NB4 (cell line): ENCODE measurements around the gene ISY1.
A peak's percentile ranks its signal among the peaks of the same experiment; 100 is the strongest.
"Not testable (repeated sequence)": the region's sequence is repeated elsewhere in the genome, so short reads cannot be mapped to it uniquely, and the experiment has no call there.

ENCODE experiments used
- DNase-seq: peaks from one replicate; pipeline ENCODE4 v3.0.0; 2010; ENCODE audit warnings: low read depth
- H3K4me3 ChIP-seq: one replicate; pipeline ENCODE4 v1.5.1; 2011; ENCODE audit warnings: mild to moderate bottlenecking, low read depth, low read length, moderate library complexity
- MYC ChIP-seq: IDR thresholded peaks from 2 replicates; pipeline ENCODE4 v1.6.1; 2011; ENCODE audit warnings: low read depth, low read length
- POLR2A ChIP-seq: IDR thresholded peaks from 2 replicates; pipeline ENCODE4 v1.6.1; 2011; ENCODE audit warnings: mild to moderate bottlenecking; ENCODE audit not compliant: insufficient read length; ENCODE audit errors: extremely low read depth
- TF ChIP-seq, protein P1 (sequence below): IDR thresholded peaks from one replicate; pipeline ENCODE4 v1.5.1; 2012; ENCODE audit warnings: low read depth, low read length
- TF ChIP-seq, protein P2 (sequence below): IDR thresholded peaks from 2 replicates; pipeline ENCODE4 v1.6.1; 2011; ENCODE audit warnings: low read depth, low read length

ISY1 gene

GRCh38 chr3:129117134-129117533, 43.7 kb downstream of the ISY1 start:
- H3K4me3 ChIP-seq, result no peak overlapping the region
- no peak for DNase-seq
- TF ChIP-seq POLR2A, result no peak
- TF ChIP-seq MYC, result no peak
- TF ChIP-seq, protein P1, sequence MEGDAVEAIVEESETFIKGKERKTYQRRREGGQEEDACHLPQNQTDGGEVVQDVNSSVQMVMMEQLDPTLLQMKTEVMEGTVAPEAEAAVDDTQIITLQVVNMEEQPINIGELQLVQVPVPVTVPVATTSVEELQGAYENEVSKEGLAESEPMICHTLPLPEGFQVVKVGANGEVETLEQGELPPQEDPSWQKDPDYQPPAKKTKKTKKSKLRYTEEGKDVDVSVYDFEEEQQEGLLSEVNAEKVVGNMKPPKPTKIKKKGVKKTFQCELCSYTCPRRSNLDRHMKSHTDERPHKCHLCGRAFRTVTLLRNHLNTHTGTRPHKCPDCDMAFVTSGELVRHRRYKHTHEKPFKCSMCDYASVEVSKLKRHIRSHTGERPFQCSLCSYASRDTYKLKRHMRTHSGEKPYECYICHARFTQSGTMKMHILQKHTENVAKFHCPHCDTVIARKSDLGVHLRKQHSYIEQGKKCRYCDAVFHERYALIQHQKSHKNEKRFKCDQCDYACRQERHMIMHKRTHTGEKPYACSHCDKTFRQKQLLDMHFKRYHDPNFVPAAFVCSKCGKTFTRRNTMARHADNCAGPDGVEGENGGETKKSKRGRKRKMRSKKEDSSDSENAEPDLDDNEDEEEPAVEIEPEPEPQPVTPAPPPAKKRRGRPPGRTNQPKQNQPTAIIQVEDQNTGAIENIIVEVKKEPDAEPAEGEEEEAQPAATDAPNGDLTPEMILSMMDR, result no peak
- TF ChIP-seq, protein P2, sequence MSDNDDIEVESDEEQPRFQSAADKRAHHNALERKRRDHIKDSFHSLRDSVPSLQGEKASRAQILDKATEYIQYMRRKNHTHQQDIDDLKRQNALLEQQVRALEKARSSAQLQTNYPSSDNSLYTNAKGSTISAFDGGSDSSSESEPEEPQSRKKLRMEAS, result no peak

DNA sequence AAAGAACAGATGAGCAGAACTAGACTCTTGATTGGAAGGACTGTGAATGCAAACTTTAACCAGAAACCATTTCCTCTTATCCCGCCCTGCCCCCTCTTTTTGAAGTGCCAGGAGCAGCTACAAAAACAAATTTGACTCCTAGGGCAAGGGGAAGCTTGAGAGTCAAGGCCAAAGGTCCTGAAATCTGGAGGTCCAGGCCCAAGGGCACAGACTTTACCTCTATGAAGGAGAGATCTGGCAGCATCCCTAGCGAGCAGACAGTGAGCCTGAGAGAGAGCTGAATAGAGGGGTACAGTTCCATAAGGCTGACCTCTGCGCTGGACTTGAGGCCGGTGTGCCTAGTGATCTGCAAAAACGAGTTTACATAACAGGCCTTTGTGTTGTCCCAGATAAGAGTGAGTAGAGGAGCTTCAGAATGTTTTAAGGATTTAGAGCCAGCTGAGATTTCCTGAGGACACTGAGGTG, 44.3 kb downstream of the ISY1 start:
- TF ChIP-seq POLR2A (no peak), MYC (no peak)
- TF ChIP-seq, protein P1, result no peak
- TF ChIP-seq, protein P2, result no peak
- peak; percentile 24 for DNase-seq
- no peak overlapping the region for H3K4me3 ChIP-seq

DNA sequence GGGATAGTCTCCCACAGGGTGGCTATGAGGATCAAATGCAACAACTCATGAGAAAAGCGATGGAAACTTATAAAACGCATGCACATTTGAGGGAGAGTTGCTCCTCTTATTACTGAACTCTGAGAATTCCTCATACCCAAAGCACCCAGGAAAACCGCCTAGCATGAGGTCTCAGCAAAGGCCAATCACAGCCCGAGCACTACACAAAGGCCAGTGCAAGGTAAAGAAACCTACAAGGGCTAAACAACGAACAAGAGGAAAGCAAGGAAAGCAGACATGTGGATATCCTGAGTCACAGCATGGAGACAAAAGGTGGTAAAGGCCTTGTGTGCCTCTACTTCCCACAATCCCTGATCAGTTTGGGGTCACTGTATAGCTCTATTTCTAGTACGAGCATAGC, 46.4 kb downstream of the ISY1 start:
- no peak for DNase-seq
- H3K4me3 ChIP-seq, result no peak overlapping the region
- TF ChIP-seq MYC, result no peak
- TF ChIP-seq, protein P2, result no peak
- no peak for TF ChIP-seq POLR2A
- TF ChIP-seq, protein P1, result no peak

DNA sequence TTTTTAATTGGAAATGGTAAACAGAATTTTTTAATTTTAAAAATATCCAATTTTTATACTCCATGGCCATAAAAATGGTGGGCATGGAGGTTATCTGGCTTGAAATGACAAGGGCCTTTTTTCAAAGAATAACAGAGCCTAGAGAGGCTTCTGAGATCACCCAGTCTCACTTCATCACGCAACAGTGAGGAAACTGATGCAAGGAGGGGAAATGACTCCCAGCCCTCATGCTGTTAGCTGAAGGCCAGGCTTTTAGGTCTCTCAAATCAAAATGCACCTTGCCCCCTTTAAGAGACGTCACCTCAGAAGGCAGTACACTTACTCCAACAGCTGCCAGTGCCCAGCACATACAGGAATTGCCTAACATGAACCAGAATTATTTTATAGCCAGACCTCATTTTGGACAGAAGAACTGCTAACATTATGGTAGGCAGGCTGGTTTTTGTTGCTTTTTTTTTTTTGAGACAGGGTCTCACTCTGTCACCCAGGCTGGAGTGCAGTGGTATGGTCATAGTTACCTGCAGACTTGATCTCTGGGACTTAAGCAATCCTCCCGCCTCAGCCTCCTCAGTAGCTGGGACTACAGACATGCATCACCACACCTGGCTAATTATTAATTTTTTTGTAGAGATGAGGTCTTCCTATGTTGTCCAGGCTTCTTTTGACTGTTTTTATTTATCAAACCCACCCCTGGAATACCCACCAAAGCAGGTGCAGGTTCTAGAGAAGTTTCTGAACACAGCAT, 48.4 kb downstream of the ISY1 start:
- no peak overlapping the region for H3K4me3 ChIP-seq
- DNase-seq, result peak; percentile 89
- no peak for TF ChIP-seq POLR2A
- TF ChIP-seq, protein P2, result peak; percentile 69; the same call in 1 of the 2 replicates
- TF ChIP-seq, protein P1, result no peak
- peak; percentile 89 for TF ChIP-seq MYC

GRCh38 chr3:129111076-129111780, 49.6 kb downstream of the ISY1 start:
- not testable (repeated sequence) for H3K4me3 ChIP-seq, DNase-seq

GRCh38 chr3:129107793-129108192, 53.1 kb downstream of the ISY1 start:
- DNase-seq, result no peak
- no peak overlapping the region for H3K4me3 ChIP-seq
- no peak for TF ChIP-seq MYC
- TF ChIP-seq, protein P2, result no peak
- TF ChIP-seq POLR2A, result no peak
- TF ChIP-seq, protein P1, result no peak
